CD4-positive, alpha-beta memory T cell (primary cell): ENCODE measurements around the gene WBP2. TPM values are rescaled to one million over a fixed set of nuclear protein-coding genes. Genes with fewer than 3 reads are reported as not detected.
"Not testable (repeated sequence)": the region's sequence is repeated elsewhere in the genome, so short reads cannot be mapped to it uniquely, and the experiment has no call there.

Experiments
- CTCF ChIA-PET: fragments of 350-600 bp; sonication (Branson Sonifier 250); formaldehyde crosslinking; loops from one replicate; lab custom pipeline; 2021; ENCODE audit warnings: inconsistent platforms; ENCODE audit not compliant: partially characterized antibody; lab: Charles Lee
- POLR2A ChIA-PET: fragments of 350-600 bp; sonication (Branson Sonifier 250); formaldehyde crosslinking; loops from one replicate; lab custom pipeline; 2021; ENCODE audit not compliant: partially characterized antibody; lab: Charles Lee
- DNase-seq, 5 donors: peaks; one replicate each; pipeline versions ENCODE4 v3.0.0 to v3.0.0-alpha.2; 2020 to 2022; ENCODE audit warnings: mixed read lengths in 1 of 5
- H3K27ac ChIP-seq: one replicate; pipeline ENCODE4 v1.7.0; 2013; ENCODE audit warnings: low read depth, low read length
- H3K27me3 ChIP-seq: 2 replicates; pipeline ENCODE4 v1.7.0; 2013; ENCODE audit warnings: mild to moderate bottlenecking, low read length, moderate library complexity; ENCODE audit not compliant: insufficient read depth
- H3K36me3 ChIP-seq: 2 replicates; pipeline ENCODE4 v1.7.0; 2013; ENCODE audit warnings: mild to moderate bottlenecking, low read length, moderate library complexity; ENCODE audit not compliant: insufficient read depth
- H3K4me1 ChIP-seq: 2 replicates; pipeline ENCODE4 v1.7.0; 2013; ENCODE audit warnings: mild to moderate bottlenecking, low read length, moderate library complexity; ENCODE audit not compliant: insufficient read depth
- H3K4me3 ChIP-seq, 2 donors: one replicate each; pipeline ENCODE4 v1.7.0; 2013; ENCODE audit warnings: low read length in 2 of 2, mild to moderate bottlenecking in 1 of 2
- H3K9me3 ChIP-seq, 2 donors: one replicate each; pipeline ENCODE4 v1.7.0; 2013; ENCODE audit warnings: low read length in 2 of 2, control low read depth in 1 of 2; ENCODE audit not compliant: control insufficient read depth in 1 of 2
- H3K27ac Mint-ChIP-seq, 7 donors: one replicate each; pipeline ENCODE4 v1.8.0; 2020 to 2021; ENCODE audit warnings: mixed read lengths in 7 of 7, mild to moderate bottlenecking in 6 of 7, inconsistent platforms in 3 of 7, moderate library complexity in 3 of 7
- H3K27me3 Mint-ChIP-seq, 2 donors: one replicate each; pipeline ENCODE4 v1.8.0; 2020 to 2021; ENCODE audit warnings: mixed read lengths in 2 of 2
- H3K36me3 Mint-ChIP-seq, 2 donors: one replicate each; pipeline ENCODE4 v1.8.0; 2020 to 2021; ENCODE audit warnings: mixed read lengths in 2 of 2, inconsistent platforms in 1 of 2, mild to moderate bottlenecking in 1 of 2
- H3K4me1 Mint-ChIP-seq, 4 donors: one replicate each; pipeline ENCODE4 v1.8.0; 2020 to 2021; ENCODE audit warnings: mixed read lengths in 4 of 4, mild to moderate bottlenecking in 1 of 4
- H3K4me3 Mint-ChIP-seq, 8 donors: one replicate each; pipeline ENCODE4 v1.8.0; 2020 to 2021; ENCODE audit warnings: mixed read lengths in 8 of 8, mild to moderate bottlenecking in 7 of 8, moderate library complexity in 6 of 8, inconsistent platforms in 3 of 8
- H3K9me3 Mint-ChIP-seq, 8 donors: one replicate each; pipeline ENCODE4 v1.8.0; 2020 to 2021; ENCODE audit warnings: mixed read lengths in 8 of 8, mild to moderate bottlenecking in 5 of 8, inconsistent platforms in 3 of 8, moderate library complexity in 1 of 8
- intact Hi-C: fragments of 100-400 bp; cut with micrococcal nuclease; formaldehyde crosslinking; loops from one replicate; pipeline ENCODE4 v1.15.1; 2023
- polyA plus RNA-seq, 2 donors: library from polyadenylated mRNA; unstranded; fragments of 300-500 nt; fragmentation: Illumina TruSeq; gene quantifications; one replicate each; pipeline ENCODE4 v1.2.3, GENCODE V29; 2021
- total RNA-seq, 2 experiments: library from RNA; stranded (reverse); gene quantifications; one replicate each; pipeline ENCODE4 v1.2.3, GENCODE V29; 2021

The WBP2 gene
- total and polyA plus RNA-seq, 4 experiments from 2014 or later = 80.3 to 160 (median 143) TPM

DNA sequence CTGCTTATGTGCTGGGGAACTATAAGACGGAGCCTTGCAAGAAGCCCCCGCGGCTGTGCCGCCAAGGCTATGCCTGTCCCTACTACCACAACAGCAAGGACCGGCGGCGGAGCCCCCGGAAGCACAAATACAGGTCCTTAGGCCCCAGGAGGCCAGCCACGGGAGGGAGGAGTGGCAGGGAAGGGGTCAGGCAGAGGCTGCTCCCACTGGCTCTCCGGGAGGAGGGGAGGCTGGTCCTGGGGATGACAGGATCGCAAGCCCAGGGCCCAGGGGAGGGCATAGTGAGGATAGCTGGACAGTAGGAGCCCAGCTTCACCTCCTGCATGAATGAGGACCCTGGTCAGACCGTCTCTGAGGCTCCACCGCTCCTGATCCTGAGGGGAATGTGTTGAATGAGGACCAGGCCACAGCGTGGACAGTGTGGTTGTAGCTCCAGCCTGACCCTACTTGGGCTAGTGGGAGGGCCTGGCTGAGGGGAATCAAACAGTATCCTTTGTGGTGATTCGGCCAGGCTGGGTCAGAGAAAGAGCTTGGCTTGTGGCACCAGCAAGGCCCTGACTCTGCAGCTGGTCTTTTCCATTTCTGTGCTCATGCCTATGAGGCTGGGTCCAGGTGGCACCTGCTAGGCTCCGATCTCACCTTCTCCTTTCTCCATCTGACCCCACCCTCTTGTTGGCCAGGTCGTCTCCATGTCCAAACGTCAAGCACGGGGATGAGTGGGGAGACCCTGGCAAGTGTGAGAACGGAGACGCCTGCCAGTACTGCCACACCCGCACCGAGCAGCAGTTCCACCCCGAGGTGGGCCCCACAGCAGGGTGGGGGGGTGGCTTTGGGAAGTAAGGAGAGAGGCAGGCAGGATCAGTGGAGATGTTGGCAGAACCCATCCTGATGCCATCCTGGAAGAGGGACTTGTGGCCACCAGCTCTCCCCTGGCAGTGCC, 41.8 kb downstream of the WBP2 start:
- Mint-ChIP-seq H3K9me3 (no peaks in the 10 kb centered on the region), H3K27me3 (no peaks in the 10 kb centered on the region), H3K4me1 (peaks cover 0 to 4% (median 1%) of the 10 kb centered on the region in 4 donors), H3K27ac (peak overlapping the region in 3 of 7 donors; percentile 6 to 42 (median 17)), H3K36me3 (peaks cover 4 to 40% of the 10 kb centered on the region in 2 donors), H3K4me3 (no peak overlapping the region)
- Histone ChIP-seq H3K27ac (no peak overlapping the region), H3K27me3 (no peaks in the 10 kb centered on the region), H3K36me3 (peaks cover 70% of the 10 kb centered on the region), H3K4me1 (no peaks in the 10 kb centered on the region), H3K9me3 (no peaks in the 10 kb centered on the region), H3K4me3 (no peak overlapping the region)
- intact Hi-C loops = no loop called here
- CTCF ChIA-PET = interaction anchor here (0.7 to 1.6 kb wide), 3 partner anchors 31 to 242 kb away, joined by 3 to 7 read pairs (median 3); no protein-coding TSS in a partner anchor
- POLR2A ChIA-PET = interaction anchor here (0.6 to 2.2 kb wide), 4 partner anchors 9 to 454 kb away, joined by 3 to 7 read pairs (median 3); partner anchors contain the start of genes TRIM65 and WBP2
- no peak for DNase-seq

GRCh38 chr17:75812096-75813013, 42.8 kb downstream of the WBP2 start:
- no peak for DNase-seq
- H3K4me1 Mint-ChIP-seq = peaks cover 0 to 4% (median 1%) of the 10 kb centered on the region in 4 donors
- peaks cover 4 to 37% of the 10 kb centered on the region in 2 donors for H3K36me3 Mint-ChIP-seq
- H3K4me3 Mint-ChIP-seq = no peak overlapping the region
- H3K27me3 Mint-ChIP-seq = no peaks in the 10 kb centered on the region
- Histone ChIP-seq H3K4me1 (no peaks in the 10 kb centered on the region), H3K27me3 (no peaks in the 10 kb centered on the region), H3K36me3 (peaks cover 62% of the 10 kb centered on the region), H3K27ac (no peak overlapping the region), H3K9me3 (no peaks in the 10 kb centered on the region), H3K4me3 (no peak overlapping the region)
- ChIA-PET CTCF (interaction anchor here (1.5 to 1.6 kb wide), 2 partner anchors 30 to 59 kb away, joined by 3 to 7 read pairs; no protein-coding TSS in a partner anchor), POLR2A (interaction anchor here (2.2 kb wide), 1 partner anchor 10 kb away, joined by 7 read pairs; no protein-coding TSS in a partner anchor)
- H3K9me3 Mint-ChIP-seq = no peaks in the 10 kb centered on the region
- intact Hi-C loops = no loop called here
- peak overlapping the region in 2 of 7 donors; percentile 6 to 42 for H3K27ac Mint-ChIP-seq

GRCh38 chr17:75811174-75811573, 44.0 kb downstream of the WBP2 start:
- H3K27ac Mint-ChIP-seq = peak overlapping the region in 1 of 7 donors; percentile 41
- peaks cover 4 to 35% of the 10 kb centered on the region in 2 donors for H3K36me3 Mint-ChIP-seq
- Histone ChIP-seq H3K4me1 (no peaks in the 10 kb centered on the region), H3K27ac (no peak overlapping the region), H3K36me3 (peaks cover 52% of the 10 kb centered on the region), H3K9me3 (no peaks in the 10 kb centered on the region), H3K4me3 (no peak overlapping the region), H3K27me3 (no peaks in the 10 kb centered on the region)
- intact Hi-C loops = no loop called here
- H3K4me1 Mint-ChIP-seq = peaks cover 0 to 4% (median 1%) of the 10 kb centered on the region in 4 donors
- H3K4me3 Mint-ChIP-seq = no peak overlapping the region
- CTCF ChIA-PET = no interaction called here
- no peaks in the 10 kb centered on the region for H3K9me3 Mint-ChIP-seq
- H3K27me3 Mint-ChIP-seq = no peaks in the 10 kb centered on the region
- POLR2A ChIA-PET = no interaction called here
- no peak for DNase-seq

DNA sequence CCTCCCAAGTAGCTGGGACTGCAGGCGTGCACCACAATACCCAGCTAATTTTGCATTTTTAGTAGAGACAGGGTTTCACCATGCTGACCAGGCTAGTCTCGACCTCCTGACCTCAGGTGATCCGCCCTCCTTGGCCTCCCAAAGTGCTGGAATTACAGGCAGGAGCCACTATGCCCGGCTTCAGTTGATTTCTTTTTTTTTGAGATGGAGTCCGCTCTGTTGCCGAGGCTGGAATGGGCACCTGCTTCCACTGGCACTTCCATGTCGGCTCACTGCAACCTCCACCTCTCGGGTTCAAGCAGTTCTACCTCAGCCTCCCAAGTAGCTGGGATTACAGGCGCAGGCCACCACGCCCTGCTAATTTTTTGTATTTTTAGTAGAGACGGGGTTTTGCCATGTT, 44.4 kb downstream of the WBP2 start:
- CTCF ChIA-PET, H3K27me3 ChIP-seq, POLR2A ChIA-PET, H3K27ac Mint-ChIP-seq, H3K27me3 Mint-ChIP-seq, H3K4me3 ChIP-seq, H3K27ac ChIP-seq, intact Hi-C loops, H3K4me1 Mint-ChIP-seq, H3K4me1 ChIP-seq, H3K9me3 Mint-ChIP-seq, H3K4me3 Mint-ChIP-seq, H3K9me3 ChIP-seq, DNase-seq: not testable (repeated sequence)
- H3K36me3 ChIP-seq = peaks cover 52% of the 10 kb centered on the region
- peaks cover 4 to 32% of the 10 kb centered on the region in 2 donors for H3K36me3 Mint-ChIP-seq

- Histone ChIP-seq H3K27ac (no peak overlapping the region), H3K4me1 (no peaks in the 10 kb centered on the region), H3K36me3 (peaks cover 51% of the 10 kb centered on the region), H3K9me3 (no peaks in the 10 kb centered on the region), H3K4me3 (no peak overlapping the region), H3K27me3 (no peaks in the 10 kb centered on the region)
- intact Hi-C loops = no loop called here
- no peaks in the 10 kb centered on the region for H3K9me3 Mint-ChIP-seq
- ChIA-PET CTCF (no interaction called here), POLR2A (no interaction called here)
- H3K36me3 Mint-ChIP-seq = peaks cover 4 to 32% of the 10 kb centered on the region in 2 donors
- H3K27me3 Mint-ChIP-seq = no peaks in the 10 kb centered on the region
- DNase-seq = no peak
- H3K4me1 Mint-ChIP-seq = peaks cover 0 to 4% (median 1%) of the 10 kb centered on the region in 4 donors
- no peak overlapping the region for H3K4me3 Mint-ChIP-seq
- H3K27ac Mint-ChIP-seq = no peak overlapping the region
Observed at GRCh38 chr17:75810216-75810615, 44.9 kb downstream of the WBP2 start.

GRCh38 chr17:75809631-75810111, 45.5 kb downstream of the WBP2 start:
- no peak overlapping the region for H3K27ac Mint-ChIP-seq
- H3K4me1 Mint-ChIP-seq = peaks cover 0 to 4% (median 1%) of the 10 kb centered on the region in 4 donors
- ChIA-PET POLR2A (no interaction called here), CTCF (interaction anchor here (1.4 kb wide), 1 partner anchor 26 kb away, joined by 3 read pairs; no protein-coding TSS in a partner anchor)
- Histone ChIP-seq H3K27ac (no peak overlapping the region), H3K4me3 (no peak overlapping the region), H3K36me3 (peaks cover 46% of the 10 kb centered on the region), H3K9me3 (no peaks in the 10 kb centered on the region), H3K4me1 (no peaks in the 10 kb centered on the region), H3K27me3 (no peaks in the 10 kb centered on the region)
- intact Hi-C loops = no loop called here
- H3K4me3 Mint-ChIP-seq = no peak overlapping the region
- H3K9me3 Mint-ChIP-seq = no peaks in the 10 kb centered on the region
- no peak for DNase-seq
- no peaks in the 10 kb centered on the region for H3K27me3 Mint-ChIP-seq
- H3K36me3 Mint-ChIP-seq = peaks cover 3 to 30% of the 10 kb centered on the region in 2 donors
